GM19324 (cell line): Measurements from ENCODE around the gene C10orf120.

Source experiments
- ATAC-seq: cut with Tn5 transposase; IDR thresholded peaks from one replicate; pipeline ENCODE4 v1.9.1; 2021; ENCODE audit warnings: mild to moderate bottlenecking, moderate library complexity; ENCODE audit not compliant: unreplicated experiment, low FRiP score

C10orf120 gene

DNA sequence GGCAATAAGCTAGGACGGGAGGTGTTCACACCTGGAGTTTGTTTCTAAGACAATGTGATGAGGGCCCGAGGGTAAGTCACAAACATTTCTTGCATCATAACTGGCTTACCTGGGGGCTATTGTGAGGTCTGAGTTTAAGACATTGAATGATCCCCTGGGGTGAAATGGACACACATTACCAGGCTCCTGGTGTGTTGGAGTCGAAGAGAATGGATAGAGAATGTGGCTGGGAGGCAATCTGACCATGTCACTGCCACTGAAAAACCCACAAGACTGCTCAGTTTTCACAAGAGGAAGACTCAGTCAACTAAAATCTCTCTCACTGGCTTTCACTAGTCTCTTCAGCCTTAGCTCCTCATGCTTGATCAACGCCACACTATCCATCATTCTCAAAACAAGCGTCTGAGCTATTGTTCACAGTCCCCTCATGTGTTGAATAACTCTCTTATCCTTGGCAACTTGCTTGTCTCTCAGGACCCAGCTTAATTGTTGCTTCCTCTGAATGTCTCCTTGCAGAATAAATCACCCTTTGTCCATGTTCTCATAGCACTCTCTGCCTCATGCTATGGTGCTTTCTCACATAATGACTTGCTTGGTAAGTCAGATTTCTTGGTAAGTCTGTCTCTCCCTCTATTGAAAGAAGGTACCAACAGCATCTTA, at the start of gene C10orf120:
TSS of gene C10orf120 (minus strand) at position 51 of the 660 bp plus-strand sequence. CDS start 56 bp downstream, outside the sequence.
- ATAC-seq, result no peak

DNA sequence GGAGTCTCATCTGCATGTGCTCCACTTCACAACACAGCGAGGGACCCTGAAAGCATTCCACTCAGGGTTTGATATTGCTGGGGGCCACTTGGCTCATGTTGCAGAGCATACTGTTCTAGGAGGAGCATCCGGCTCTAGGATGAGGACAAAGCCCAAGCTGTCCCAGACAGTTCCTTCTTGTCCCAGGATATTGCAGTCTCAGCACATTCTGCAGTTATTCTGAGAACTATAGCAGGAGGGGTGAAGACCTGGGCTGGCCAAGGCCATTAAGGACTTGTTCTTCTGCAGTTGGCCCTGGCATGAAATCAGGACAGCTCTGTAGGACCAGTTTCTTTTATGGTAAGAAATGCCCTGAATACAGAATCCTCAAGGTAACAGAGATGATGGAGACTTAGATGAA, 48.9 kb upstream of the C10orf120 start:
- no peak for ATAC-seq

DNA sequence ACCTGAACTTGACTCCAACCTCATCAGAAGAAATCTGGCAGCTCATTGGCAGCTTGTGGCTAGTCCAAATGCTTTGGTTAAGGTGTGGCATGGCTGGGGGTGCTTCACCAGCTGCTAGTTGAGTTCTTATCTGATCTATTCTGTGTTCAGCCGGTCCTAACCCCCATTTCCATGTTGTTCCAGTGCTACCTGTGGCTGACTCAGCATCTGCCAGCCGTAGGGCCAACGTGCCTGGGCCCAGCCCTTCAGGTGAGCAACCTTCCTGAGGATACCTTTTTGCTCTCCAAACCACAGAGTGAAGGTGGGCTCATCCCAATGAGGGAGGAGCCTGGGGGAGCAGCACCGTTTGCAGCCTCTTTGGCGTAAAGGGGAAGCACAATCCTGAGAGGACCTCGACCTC, 46.8 kb upstream of the C10orf120 start:
- no peak for ATAC-seq

DNA sequence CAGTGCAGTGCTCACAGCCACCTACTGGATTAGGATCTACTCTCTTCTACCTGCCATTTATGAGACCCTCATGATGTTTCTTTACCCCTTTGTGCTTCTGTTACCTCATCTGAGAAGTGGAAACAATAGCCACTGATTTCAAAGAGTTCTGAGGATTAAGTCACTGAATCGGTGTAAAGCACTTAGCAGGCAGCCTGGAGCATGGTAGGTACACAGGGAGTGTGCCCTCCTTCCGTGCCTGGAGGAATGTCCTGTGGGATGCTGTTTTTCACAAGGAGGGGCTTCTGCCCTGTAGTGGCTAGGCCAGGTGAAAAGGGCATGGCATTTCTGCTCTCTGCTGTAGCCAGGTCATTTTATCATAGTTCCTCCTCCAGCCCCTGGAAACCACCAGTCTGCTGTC, 44.6 kb upstream of the C10orf120 start:
- no peak for ATAC-seq

DNA sequence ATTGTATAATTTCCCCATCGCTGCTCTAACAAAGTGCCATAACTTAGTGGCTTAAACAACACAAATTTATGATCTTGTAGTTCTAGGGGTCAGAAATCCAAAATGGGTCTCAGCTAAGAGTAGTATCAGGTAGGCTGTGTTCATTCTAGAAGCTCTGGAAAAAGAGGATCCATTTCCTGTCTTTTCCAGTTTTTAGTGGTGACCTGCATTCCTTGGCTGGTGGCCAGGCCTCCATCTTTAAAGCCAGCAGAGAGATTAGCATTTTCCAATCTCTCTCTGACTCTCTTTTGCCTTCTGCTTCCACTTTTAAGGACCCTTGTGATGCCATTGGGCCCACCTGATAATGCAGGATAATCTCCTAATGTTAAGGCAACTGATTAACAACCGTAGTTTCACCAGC, 41.0 kb upstream of the C10orf120 start:
- no peak for ATAC-seq

DNA sequence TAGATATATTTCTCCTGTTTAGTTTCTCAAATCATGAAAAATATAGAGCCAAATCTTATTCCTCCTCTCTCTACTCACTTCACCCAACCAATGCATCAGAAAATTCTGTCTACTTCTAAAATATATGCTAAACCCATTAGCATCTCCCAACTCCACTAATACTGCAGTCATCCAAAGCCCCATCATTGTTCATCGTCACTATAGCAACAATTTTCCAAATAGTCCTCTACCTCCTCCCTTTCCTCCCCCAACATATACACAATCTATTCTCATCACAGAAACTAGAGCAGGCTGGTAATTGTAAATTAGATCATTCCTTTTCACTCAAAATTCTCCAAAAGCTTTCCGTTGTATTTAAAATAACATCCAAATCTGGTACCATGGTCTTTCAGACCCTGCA, 38.4 kb upstream of the C10orf120 start:
- ATAC-seq, result no peak

DNA sequence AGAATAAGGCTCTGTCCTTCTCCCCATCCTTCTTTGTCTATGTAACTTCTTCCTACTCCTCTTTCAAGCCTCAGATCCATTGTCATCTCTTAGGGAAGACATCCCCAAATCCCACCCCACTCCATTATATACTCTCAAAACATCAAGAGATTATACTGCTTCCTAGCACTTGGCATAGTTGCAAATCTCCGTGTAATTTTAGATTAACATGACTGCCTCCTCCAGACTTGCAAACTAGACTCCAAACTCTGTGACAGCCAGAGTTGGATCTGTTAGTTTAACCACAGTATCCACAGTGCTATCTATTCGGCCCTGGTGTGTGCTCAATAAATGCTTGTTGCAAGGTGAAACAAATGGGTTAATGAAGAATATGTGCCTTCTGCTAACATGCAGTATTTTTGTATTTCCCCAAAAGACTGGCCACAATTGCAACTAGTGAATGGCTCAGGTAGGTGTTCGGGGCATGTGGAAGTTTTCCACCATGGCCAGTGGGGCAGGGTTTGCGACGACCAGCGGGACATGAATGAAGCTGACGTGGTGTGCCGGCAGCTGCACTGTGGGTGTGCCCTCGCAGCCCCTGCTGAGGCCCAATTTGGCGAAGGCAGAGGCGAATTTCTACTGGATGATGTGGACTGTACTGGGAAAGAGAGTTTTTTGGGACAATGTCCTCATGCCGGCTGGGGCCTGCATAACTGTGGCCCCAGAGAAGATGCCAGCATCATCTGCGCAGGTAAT, 34.5 kb upstream of the C10orf120 start:
- ATAC-seq, result no peak

DNA sequence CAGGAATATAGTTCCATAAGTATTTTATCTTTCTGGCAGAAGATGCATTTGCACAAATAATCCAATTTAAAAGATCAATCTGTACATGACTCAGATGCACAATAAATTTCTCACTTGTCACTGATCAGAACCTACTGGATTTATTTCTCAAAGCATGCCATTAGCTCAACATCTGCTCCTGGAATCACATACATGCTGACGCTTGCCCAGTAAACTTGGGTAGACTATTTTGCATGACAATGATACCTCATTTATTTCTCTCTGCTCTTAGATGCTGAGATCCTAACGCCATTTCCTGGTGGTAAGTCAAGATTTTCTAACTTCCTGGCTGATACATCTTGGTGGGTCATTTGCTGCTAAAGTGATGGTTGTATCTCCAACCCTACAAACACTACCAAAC, 33.8 kb upstream of the C10orf120 start:
- no peak for ATAC-seq

DNA sequence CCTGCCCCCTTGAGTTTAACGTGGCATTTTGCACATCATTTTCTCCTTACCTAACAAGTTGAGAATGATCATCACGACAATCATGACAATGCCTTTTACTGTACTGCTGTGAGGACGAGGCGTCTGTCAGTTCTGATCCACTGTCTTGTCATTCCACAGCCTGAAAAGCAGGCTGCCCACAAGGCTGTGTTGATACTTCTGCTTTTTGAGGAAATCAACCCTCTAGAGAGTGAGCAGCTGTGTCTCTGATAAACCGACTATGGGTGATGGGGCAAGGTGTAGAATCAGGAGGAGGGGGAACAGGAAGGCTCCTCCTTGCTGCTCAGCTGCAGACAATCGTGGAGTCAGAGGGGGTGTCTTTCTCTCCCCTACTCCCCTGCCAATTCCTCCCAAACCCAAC, 30.6 kb upstream of the C10orf120 start:
- ATAC-seq, result no peak

DNA sequence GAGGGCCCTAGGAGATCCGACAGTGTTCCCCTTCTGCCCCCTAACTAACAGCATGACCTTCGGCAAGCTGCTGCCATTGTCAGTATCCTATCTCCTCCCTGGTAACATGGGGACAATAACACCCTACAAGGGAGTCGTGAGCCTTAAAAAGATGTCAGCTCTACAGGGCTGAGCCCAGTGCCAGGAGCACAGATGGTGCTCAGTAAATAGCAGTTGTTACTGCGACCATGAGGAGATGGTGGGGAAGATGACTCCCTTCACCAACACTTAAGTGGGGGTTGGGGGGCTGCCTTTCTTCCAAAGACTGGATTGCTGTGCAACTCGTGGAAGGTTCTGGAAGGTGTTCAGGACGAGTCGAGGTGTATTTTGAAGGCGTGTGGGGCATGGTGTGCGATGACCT, 29.5 kb upstream of the C10orf120 start:
- no peak for ATAC-seq

DNA sequence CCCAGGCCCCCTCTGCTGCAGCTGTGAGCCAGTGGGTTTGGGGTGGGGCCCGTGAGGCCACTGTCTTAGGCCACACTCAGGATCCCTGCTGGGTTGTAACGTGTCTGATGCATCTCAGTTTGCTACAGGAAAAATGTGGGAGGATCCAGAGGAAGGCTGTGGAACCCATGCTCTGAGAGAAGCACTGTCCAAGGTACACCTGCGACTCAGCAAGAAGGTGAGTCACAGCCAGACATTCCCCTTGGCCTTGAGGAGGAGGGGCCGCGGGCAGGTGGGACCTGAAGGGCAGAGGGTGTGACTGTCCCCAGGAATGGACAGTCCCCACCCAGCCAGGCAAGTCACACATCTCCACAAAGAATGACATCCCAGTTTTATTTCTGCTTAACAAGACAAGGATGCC, 27.8 kb upstream of the C10orf120 start:
- ATAC-seq, result no peak

DNA sequence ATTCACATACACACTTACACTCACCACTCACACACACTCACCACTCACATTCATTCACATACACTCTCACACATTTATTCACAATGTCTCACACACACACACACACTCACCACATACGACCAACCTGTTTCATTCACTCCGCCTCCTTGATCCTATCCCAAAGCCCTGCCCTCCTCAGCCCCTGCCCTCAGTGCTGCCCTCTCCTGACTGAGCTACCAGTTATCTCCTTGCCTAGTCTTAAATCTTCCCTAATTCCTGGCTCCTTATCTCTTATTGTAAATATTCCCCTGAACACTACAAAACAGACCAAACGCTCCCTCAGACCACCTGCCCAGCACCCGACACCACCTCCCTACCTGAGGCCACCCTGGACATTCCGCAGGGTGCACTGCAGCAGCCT, 26.1 kb upstream of the C10orf120 start:
- no peak for ATAC-seq

DNA sequence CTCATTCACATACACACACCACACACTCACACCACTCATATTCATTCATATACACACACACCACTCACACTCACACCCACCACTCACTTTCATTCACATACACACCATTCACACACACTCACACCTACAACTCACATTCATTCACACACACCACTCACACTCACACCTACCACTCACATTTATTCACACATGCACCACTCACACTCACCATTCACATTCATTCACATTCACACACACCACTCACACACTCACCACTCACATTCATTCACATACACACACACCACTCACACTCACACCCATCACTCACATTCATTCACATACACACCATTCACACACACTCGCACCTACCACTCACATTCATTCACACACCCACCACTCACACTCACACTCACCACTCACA, 25.4 kb upstream of the C10orf120 start:
- ATAC-seq, result no peak

DNA sequence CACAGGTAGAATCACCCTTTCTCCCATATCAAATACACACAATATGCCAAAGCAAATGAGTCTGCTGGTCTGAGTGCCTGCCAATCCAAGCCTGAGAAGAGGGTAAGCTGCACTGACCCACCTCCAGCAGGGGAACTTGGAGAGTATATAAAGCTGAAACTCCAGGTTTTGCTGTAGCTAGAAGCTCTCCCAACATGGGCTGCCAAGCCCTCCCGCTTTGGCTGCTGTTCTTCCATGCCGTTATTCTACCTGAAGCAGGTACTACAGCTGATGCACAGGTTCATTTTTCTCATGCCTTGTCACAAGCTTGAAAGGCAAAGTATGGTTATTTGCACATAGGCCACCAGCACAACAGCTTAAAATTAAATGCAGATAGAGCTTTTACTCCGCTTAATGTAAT, 21.5 kb upstream of the C10orf120 start:
- ATAC-seq, result no peak

DNA sequence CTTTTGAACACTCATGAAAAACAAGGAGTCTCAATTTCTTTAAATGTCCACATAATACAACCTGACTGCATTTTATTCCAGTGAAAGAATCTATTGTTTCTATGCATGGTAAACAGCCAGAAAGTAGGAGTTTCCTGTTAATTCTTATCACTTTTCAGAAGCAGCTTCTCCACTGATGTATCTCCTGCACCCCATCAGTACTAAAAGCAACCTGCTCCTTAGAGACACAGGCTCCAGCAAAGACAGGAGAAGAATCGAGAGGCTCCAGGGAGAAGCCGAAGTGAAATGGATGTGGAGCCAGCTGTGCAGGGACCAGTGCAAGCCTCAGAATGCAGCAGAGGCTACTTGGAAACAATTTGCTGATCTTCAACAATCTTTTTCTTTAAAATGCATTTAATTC, 16.4 kb upstream of the C10orf120 start:
- ATAC-seq, result no peak

DNA sequence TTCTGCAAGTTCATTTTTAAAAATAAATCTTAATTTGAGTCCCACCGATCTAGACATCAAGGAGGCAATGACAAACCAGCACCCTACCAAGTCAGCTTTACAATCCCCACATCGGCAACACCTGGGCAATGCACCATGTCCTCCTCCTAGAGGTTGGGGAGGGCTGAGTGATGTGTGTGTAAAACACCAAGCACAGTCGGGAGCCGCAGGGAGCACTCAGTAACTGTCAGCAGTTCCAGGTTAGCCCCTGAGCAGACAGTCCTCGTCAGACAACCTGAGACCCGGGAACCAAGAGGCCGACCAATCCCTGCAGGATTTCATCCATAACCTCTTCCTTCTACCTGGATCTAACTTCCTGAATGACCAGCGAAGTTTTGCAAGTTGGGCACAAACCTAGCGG, 15.9 kb upstream of the C10orf120 start:
- no peak for ATAC-seq

DNA sequence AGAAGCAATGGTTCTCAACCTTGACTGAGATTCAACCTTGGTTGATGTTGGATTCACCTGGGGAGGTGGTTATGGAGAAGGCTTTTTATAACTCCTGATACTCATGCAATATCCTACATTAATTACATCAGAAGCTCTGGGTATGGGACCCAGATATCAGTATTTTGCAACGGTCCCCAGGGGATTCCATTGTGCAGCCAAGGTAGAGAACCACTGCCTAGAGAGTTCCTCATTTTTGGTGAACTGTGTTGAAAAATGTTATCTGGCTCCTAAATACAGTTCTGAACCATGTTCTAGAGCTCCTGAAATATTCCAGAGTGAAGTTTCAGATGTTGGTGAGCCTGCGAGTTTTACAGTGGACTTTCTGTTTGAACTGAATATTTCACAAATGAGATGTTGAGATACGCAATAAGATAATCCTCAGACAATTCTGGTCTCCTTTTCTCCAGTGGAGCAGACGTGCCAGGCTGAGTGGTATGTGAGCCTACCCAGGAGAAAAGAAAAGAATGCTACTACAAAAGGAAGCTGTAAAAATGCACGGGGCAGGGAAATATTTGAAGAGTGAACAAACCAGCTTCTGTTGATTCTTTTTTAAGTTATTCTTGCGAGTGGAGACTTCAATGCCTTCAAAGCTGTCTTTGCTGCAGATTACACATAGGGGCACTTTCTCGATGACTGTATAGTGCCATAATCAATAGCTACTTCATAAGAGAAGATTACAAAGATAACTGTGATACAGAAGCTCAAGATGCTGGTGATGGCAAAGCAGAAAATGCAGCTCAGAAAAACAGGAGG, 13.6 kb upstream of the C10orf120 start:
- ATAC-seq, result no peak

DNA sequence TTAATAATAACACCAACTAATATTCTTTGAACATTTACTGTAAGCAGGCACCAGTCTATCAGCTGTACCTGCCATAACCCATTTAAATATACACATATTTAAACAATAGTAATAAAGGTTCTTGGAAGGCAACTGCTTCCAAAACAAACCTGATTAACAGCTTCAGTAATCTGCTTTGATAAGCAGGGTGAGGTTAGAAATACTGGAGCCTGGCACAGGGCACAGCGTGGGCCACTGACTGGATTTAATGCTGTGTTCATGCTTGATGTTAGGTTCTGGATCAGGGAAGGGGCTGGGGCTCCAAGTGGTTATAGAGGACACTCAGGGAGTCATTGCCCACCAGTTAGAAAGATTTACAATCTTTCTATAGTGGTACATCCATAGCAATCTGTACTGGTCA, 10.9 kb upstream of the C10orf120 start:
- ATAC-seq, result no peak

DNA sequence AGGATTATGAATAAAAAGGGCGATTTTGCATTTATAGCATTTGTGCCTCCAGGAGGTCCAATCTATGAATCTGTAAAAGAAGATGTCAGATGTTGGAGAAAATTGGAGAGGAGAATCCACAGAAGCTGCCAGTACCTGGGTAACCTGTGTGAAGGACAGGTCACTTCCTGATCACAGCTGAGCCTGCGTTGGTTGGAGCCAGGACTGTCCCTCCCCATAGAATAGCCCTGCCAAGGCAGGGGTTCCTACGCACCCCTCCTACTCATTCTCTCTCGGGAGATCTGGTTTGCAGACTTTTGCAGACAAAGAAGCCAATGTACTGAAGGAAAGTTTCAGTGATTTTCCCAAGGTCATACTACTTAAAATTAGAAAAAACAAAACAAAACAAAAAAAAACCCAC, 10.3 kb upstream of the C10orf120 start:
- ATAC-seq, result no peak

DNA sequence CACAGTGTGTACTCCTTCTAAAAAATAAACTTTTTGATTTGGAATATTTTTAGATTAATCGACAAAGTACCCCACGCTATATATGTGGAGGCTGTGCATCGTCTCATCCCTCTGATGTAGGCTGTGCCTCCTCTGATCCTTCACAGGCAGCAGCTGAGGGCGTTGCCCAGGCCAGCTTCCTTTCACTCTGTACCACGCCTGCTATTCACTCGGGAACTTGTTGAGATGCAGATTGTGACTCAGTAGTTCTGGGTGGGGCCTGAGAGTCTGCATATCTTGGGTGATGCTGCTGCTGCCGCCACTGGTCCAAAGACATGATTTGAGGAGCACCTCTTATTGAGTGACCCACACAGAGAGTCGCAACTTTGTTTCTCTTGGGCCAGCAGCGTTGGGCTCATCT, 7.9 kb upstream of the C10orf120 start:
- ATAC-seq, result no peak

DNA sequence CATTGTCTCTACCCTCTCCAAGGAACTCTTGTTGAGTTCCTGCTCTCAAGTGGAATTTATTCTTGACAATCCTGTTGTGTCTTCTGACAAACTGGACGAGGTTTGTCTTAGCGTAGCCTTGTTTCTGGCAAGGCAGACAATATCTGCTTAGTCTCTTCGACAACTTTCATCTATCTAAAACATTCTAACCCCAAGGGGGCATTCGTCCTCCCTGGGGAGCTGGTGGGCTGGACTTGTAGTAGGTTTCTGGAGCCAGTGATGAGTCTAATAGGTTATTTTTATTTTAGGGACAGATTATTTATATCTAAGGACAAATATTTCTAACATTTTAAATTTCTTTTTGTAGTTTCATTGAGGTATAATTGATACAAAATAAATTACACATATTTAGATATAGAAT, 7.3 kb upstream of the C10orf120 start:
- no peak for ATAC-seq

DNA sequence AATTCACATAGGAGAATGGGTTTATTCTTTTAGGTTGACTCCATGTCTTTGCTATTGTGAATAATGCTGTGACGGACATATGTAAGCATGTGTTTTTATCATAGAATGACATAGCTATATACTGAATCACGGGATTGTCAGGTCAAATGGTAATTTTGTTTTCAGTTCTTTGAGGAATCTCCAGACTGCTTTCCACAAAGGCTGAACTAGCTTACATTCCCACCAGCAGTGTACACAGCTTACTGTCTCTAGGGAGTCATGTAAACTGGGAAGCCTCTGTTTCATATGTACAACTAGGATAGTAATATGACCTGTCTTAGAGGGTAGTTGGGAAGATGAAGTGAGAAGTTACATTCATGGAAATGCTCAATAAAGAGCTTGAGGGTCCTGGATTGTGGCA, 6.8 kb upstream of the C10orf120 start:
- ATAC-seq, result no peak
